Colonic mucosa (tissue), 4 donors: ENCODE measurements around the gene C1D. TPM values are rescaled to one million over a fixed set of nuclear protein-coding genes. Genes with fewer than 3 reads are reported as not detected.

ENCODE experiments used
- DNase-seq: peaks from one replicate; pipeline ENCODE4 v3.0.0-alpha.2; 2020
- H3K27ac ChIP-seq: fragments of 200-600 bp; one replicate; pipeline ENCODE4 v1.8.0; 2021
- H3K27me3 ChIP-seq: fragments of 200-600 bp; one replicate; pipeline ENCODE4 v1.8.0; 2021
- H3K36me3 ChIP-seq: fragments of 200-600 bp; one replicate; pipeline ENCODE4 v1.8.0; 2021
- H3K4me1 ChIP-seq: fragments of 200-600 bp; one replicate; pipeline ENCODE4 v1.8.0; 2021; ENCODE audit warnings: mild to moderate bottlenecking
- H3K4me3 ChIP-seq: fragments of 200-600 bp; one replicate; pipeline ENCODE4 v1.8.0; 2021
- H3K9ac ChIP-seq, 2 donors: one replicate each; pipeline ENCODE4 v1.7.0; 2013; ENCODE audit warnings: control low read depth in 2 of 2, low read depth in 2 of 2, low read length in 2 of 2
- H3K9me3 ChIP-seq: fragments of 200-600 bp; one replicate; pipeline ENCODE4 v1.8.0; 2021
- CTCF ChIP-seq: fragments of 200-600 bp; IDR thresholded peaks from one replicate; pipeline ENCODE4 v1.8.0; 2022; ENCODE audit warnings: antibody characterized with exemption, mild to moderate bottlenecking
- intact Hi-C: fragments of 100-400 bp; cut with DNase I; formaldehyde crosslinking; loops from one replicate; pipeline ENCODE4 v1.14.1; 2022
- total RNA-seq, 2 donors: library from RNA; stranded (reverse); fragmentation: NEBNext Ultra II Directional in 1 of 2; extraction: Animal tissue kit (Norgen Biotek cat#: 25700) in 1 of 2; gene quantifications; one replicate each; pipeline ENCODE4 v1.2.1, GENCODE V29; 2021
- donor health status: healthy.
- donor health status: DM: no; HTN: no; CAD: no.
- donor health status: DM: no; HTN: no; CAD: no.

C1D gene
- total RNA-seq, 2 donors from 2014 or later = 15.4 to 19.9 TPM

- DNase-seq = no peak
- no peak overlapping the region for H3K27ac ChIP-seq
- no peaks in the 10 kb centered on the region for H3K36me3 ChIP-seq
- H3K4me1 ChIP-seq = no peaks in the 10 kb centered on the region
- TF ChIP-seq CTCF = no peak
- H3K27me3 ChIP-seq = no peaks in the 10 kb centered on the region
- H3K9me3 ChIP-seq = no peaks in the 10 kb centered on the region
- no peak overlapping the region for H3K4me3 ChIP-seq
- intact Hi-C loops = no loop called here
- H3K9ac ChIP-seq = no peak overlapping the region
Observed at GRCh38 chr2:68103709-68104055, 40.9 kb upstream of the C1D start.

GRCh38 chr2:68103030-68103708, 40.4 kb upstream of the C1D start:
- H3K9ac ChIP-seq = no peak overlapping the region
- no peaks in the 10 kb centered on the region for H3K9me3 ChIP-seq
- no peak overlapping the region for H3K27ac ChIP-seq
- H3K4me3 ChIP-seq = no peak overlapping the region
- no peak for DNase-seq
- no peak for TF ChIP-seq CTCF
- intact Hi-C loops = no loop called here
- no peaks in the 10 kb centered on the region for H3K36me3 ChIP-seq
- no peaks in the 10 kb centered on the region for H3K27me3 ChIP-seq
- H3K4me1 ChIP-seq = no peaks in the 10 kb centered on the region

GRCh38 chr2:68100189-68100588, 37.4 kb upstream of the C1D start:
- Histone ChIP-seq H3K36me3 (no peaks in the 10 kb centered on the region), H3K9me3 (no peaks in the 10 kb centered on the region), H3K9ac (no peak overlapping the region), H3K4me3 (no peak overlapping the region), H3K4me1 (no peaks in the 10 kb centered on the region), H3K27me3 (no peaks in the 10 kb centered on the region), H3K27ac (no peak overlapping the region)
- intact Hi-C loops = no loop called here
- TF ChIP-seq CTCF = no peak
- no peak for DNase-seq

GRCh38 chr2:68099260-68099659, 36.5 kb upstream of the C1D start:
- Histone ChIP-seq H3K9me3 (no peaks in the 10 kb centered on the region), H3K27ac (no peak overlapping the region), H3K27me3 (no peaks in the 10 kb centered on the region), H3K4me3 (no peak overlapping the region), H3K4me1 (no peaks in the 10 kb centered on the region), H3K36me3 (no peaks in the 10 kb centered on the region), H3K9ac (no peak overlapping the region)
- intact Hi-C loops = no loop called here
- TF ChIP-seq CTCF = no peak
- DNase-seq = no peak

- Histone ChIP-seq H3K27ac (no peak overlapping the region), H3K9ac (no peak overlapping the region), H3K4me1 (no peaks in the 10 kb centered on the region), H3K4me3 (no peak overlapping the region), H3K27me3 (no peaks in the 10 kb centered on the region), H3K9me3 (no peaks in the 10 kb centered on the region), H3K36me3 (no peaks in the 10 kb centered on the region)
- no peak for TF ChIP-seq CTCF
- DNase-seq = no peak
- intact Hi-C loops = no loop called here
Observed at GRCh38 chr2:68098291-68098797, 35.5 kb upstream of the C1D start.
